CD4-positive, alpha-beta T cell (primary cell): ENCODE data around the gene HNF1A. TPM values are rescaled to one million over a fixed set of nuclear protein-coding genes. Genes with fewer than 3 reads are reported as not detected.

Experiments used
- ATAC-seq: fragments of 200-7000 bp; cut with Tn5 transposase; one replicate; pipeline ENCODE4 v1.10.0; 2022; ENCODE audit warnings: mild to moderate bottlenecking; ENCODE audit not compliant: poor library complexity
- CTCF ChIA-PET: fragments of 350-600 bp; sonication (Branson Sonifier 250); formaldehyde crosslinking; loops from one replicate; lab custom pipeline; 2021; ENCODE audit warnings: antibody characterized with exemption, inconsistent platforms; lab: Charles Lee
- POLR2A ChIA-PET: fragments of 350-600 bp; sonication (Branson Sonifier 250); formaldehyde crosslinking; loops from one replicate; lab custom pipeline; 2021; ENCODE audit warnings: antibody characterized with exemption, inconsistent platforms; lab: Charles Lee
- DNase-seq, 14 experiments: peaks; one replicate each; pipeline ENCODE4 v3.0.0-alpha.2; 2013 to 2020; ENCODE audit warnings: mixed read lengths in 2 of 14
- H3K27ac ChIP-seq, 2 donors: one replicate each; pipeline versions ENCODE4 v1.5.1 to v1.7.0; 2013; ENCODE audit warnings: low read length in 2 of 2, low read depth in 1 of 2, mild to moderate bottlenecking in 1 of 2
- H3K27me3 ChIP-seq, 2 experiments: 1 replicate in 1 of 2; 2 replicates in 1 of 2; pipeline versions ENCODE4 v1.6.1 to v1.7.0; 2013; ENCODE audit warnings: low read length in 2 of 2, control low read depth in 1 of 2, mild to moderate bottlenecking in 1 of 2, moderate library complexity in 1 of 2; ENCODE audit not compliant: insufficient read depth in 2 of 2, control insufficient read depth in 1 of 2
- H3K36me3 ChIP-seq: one replicate; pipeline ENCODE4 v1.6.1; 2013; ENCODE audit warnings: low read length, control low read depth; ENCODE audit not compliant: insufficient read depth
- H3K4me1 ChIP-seq: one replicate; pipeline ENCODE4 v1.6.1; 2013; ENCODE audit warnings: low read length, control low read depth; ENCODE audit not compliant: insufficient read depth
- H3K4me3 ChIP-seq: one replicate; pipeline ENCODE4 v1.5.1; 2013; ENCODE audit warnings: mild to moderate bottlenecking, low read length, moderate library complexity
- H3K9me3 ChIP-seq, 2 experiments: 1 replicate in 1 of 2; 2 replicates in 1 of 2; pipeline versions ENCODE4 v1.6.1 to v1.7.0; 2013; ENCODE audit warnings: low read length in 2 of 2, mild to moderate bottlenecking in 2 of 2, control low read depth in 1 of 2, moderate library complexity in 1 of 2; ENCODE audit not compliant: control insufficient read depth in 1 of 2, insufficient read depth in 1 of 2
- H3K27ac Mint-ChIP-seq: one replicate; pipeline ENCODE4 v1.8.0; 2020; ENCODE audit warnings: mixed read lengths
- H3K27me3 Mint-ChIP-seq: one replicate; pipeline ENCODE4 v1.8.0; 2021; ENCODE audit warnings: mixed read lengths
- H3K36me3 Mint-ChIP-seq: one replicate; pipeline ENCODE4 v1.8.0; 2021; ENCODE audit warnings: low read depth, mixed read lengths
- H3K4me1 Mint-ChIP-seq: one replicate; pipeline ENCODE4 v1.8.0; 2021; ENCODE audit warnings: low read depth, mixed read lengths
- H3K4me3 Mint-ChIP-seq: one replicate; pipeline ENCODE4 v1.8.0; 2020; ENCODE audit warnings: mild to moderate bottlenecking, mixed read lengths
- H3K9me3 Mint-ChIP-seq: one replicate; pipeline ENCODE4 v1.8.0; 2020; ENCODE audit warnings: mixed read lengths
- CTCF ChIP-seq: fragments of 200-600 bp; IDR thresholded peaks from one replicate; pipeline ENCODE4 v1.8.0; 2022; ENCODE audit warnings: antibody characterized with exemption, mild to moderate bottlenecking
- intact Hi-C, 2 experiments: fragments of 100-400 bp; cut with DNase I in 1 of 2; cut with micrococcal nuclease in 1 of 2; formaldehyde crosslinking; loops; one replicate each; pipeline versions ENCODE4 v1.15.1 to v1.9.0; 2023 to 2025; cut with DNase I, micrococcal nuclease
- total RNA-seq, 174 experiments: library from RNA in 2 of 174; stranded (reverse) in 2 of 174; gene quantifications; one replicate each; pipeline ENCODE4 v1.2.3 and lab custom pipeline; 2021 to 2026

The HNF1A gene
- total RNA-seq, 2 experiments from 2014 or later: not detected

GRCh38 chr12:120932058-120932457, 46.3 kb upstream of the HNF1A start:
- no peak for TF ChIP-seq CTCF
- Mint-ChIP-seq H3K27me3 (no peaks in the 10 kb centered on the region), H3K27ac (no peak overlapping the region), H3K36me3 (no peaks in the 10 kb centered on the region), H3K4me1 (no peaks in the 10 kb centered on the region), H3K4me3 (no peak overlapping the region), H3K9me3 (no peaks in the 10 kb centered on the region)
- ChIA-PET CTCF (interaction anchor here (0.7 kb wide), 1 partner anchor 1055 kb away, joined by 3 read pairs; no protein-coding TSS in a partner anchor), POLR2A (no interaction called here)
- ATAC-seq (no peak), DNase-seq (no peak)
- H3K27me3 ChIP-seq: no peaks in the 10 kb centered on the region
- intact Hi-C loops: no loop called here
- H3K27ac ChIP-seq: no peak overlapping the region
- H3K4me3 ChIP-seq: no peak overlapping the region
- H3K36me3 ChIP-seq: no peaks in the 10 kb centered on the region
- H3K4me1 ChIP-seq: no peaks in the 10 kb centered on the region
- no peaks in the 10 kb centered on the region for H3K9me3 ChIP-seq

DNA sequence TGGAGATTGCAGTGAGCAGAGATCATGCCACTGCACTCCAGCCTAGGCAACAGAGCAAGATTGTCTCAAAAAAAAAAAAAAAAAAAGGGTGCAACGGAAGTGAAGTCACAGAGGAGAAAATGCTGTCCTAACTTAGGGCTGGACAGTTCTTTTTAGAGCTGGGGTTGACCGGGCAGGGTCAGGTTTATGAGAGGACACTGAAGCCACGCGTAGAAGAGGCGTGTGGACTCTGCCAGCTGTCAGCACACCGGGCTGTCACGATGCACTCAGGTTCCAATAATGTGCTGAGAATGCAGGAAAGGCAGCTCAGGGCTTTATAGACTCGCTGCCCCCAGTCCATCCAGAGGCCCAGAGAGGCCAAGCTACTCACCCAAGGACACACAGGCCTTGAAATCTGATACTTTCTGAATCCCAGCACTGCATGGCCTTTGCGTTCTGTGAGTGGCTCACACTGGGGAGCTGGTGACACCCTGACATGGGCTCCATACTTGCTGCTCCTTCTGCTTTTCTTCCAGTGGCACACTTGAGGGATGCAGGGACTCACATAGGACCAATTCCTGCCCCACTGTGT, 45.3 kb upstream of the HNF1A start:
- Histone ChIP-seq H3K4me3 (no peak overlapping the region), H3K27ac (no peak overlapping the region), H3K4me1 (no peaks in the 10 kb centered on the region), H3K9me3 (no peaks in the 10 kb centered on the region), H3K36me3 (no peaks in the 10 kb centered on the region), H3K27me3 (no peaks in the 10 kb centered on the region)
- ChIA-PET CTCF (no interaction called here), POLR2A (no interaction called here)
- no peaks in the 10 kb centered on the region for H3K9me3 Mint-ChIP-seq
- DNase-seq: no peak
- intact Hi-C loops: no loop called here
- peaks cover 3% of the 10 kb centered on the region for H3K27me3 Mint-ChIP-seq
- H3K4me3 Mint-ChIP-seq: no peak overlapping the region
- H3K27ac Mint-ChIP-seq: no peak overlapping the region
- no peak for ATAC-seq
- no peak for TF ChIP-seq CTCF
- H3K36me3 Mint-ChIP-seq: no peaks in the 10 kb centered on the region
- H3K4me1 Mint-ChIP-seq: no peaks in the 10 kb centered on the region

DNA sequence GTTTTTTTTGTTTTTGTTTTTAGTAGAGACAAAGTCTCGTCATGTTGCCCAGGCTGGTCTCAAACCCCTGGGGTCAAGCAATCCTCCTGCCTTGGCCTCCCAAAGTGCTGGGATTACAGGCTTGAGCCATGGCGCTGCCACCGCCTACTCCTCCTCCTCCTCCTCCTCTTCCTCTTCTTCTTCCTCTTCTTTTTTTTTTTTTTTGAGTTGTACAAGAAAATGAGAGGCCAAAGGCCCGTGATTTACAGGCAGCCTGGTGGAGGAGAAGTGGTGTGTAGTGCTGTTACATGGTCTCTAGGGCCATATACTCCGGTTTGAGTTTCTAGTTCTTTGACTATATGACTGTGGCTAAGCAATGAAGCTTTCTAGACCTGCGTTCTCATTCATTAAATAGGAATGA, 44.6 kb upstream of the HNF1A start:
- POLR2A ChIA-PET: no interaction called here
- no peaks in the 10 kb centered on the region for H3K36me3 ChIP-seq
- H3K4me3 ChIP-seq: no peak overlapping the region
- ATAC-seq: no peak
- no peaks in the 10 kb centered on the region for H3K9me3 Mint-ChIP-seq
- H3K9me3 ChIP-seq: no peaks in the 10 kb centered on the region
- H3K4me1 Mint-ChIP-seq: no peaks in the 10 kb centered on the region
- H3K27me3 ChIP-seq: no peaks in the 10 kb centered on the region
- no peaks in the 10 kb centered on the region for H3K4me1 ChIP-seq
- H3K36me3 Mint-ChIP-seq: no peaks in the 10 kb centered on the region
- no peak for DNase-seq
- no peak overlapping the region for H3K27ac ChIP-seq
- TF ChIP-seq CTCF: no peak
- intact Hi-C loops: no loop called here
- peaks cover 3% of the 10 kb centered on the region for H3K27me3 Mint-ChIP-seq
- H3K27ac Mint-ChIP-seq: no peak overlapping the region
- H3K4me3 Mint-ChIP-seq: no peak overlapping the region
- CTCF ChIA-PET: no interaction called here
